ENCODE data around the gene MTNR1B.

Gene MTNR1B

GRCh38 chr11:92969634-92970347, at the start of gene MTNR1B:
Gene MTNR1B, plus strand, starts transcription at chr11:92969651. Its CDS starts 75 bp downstream, at chr11:92969726.
- no peak for TF ChIP-seq CTCF (IDR thresholded peaks at IDR 0.05; ENCODE audit: low read depth, low read length)
- no peak for DNase-seq (ENCODE audit: extremely low read depth, low read depth)

DNA sequence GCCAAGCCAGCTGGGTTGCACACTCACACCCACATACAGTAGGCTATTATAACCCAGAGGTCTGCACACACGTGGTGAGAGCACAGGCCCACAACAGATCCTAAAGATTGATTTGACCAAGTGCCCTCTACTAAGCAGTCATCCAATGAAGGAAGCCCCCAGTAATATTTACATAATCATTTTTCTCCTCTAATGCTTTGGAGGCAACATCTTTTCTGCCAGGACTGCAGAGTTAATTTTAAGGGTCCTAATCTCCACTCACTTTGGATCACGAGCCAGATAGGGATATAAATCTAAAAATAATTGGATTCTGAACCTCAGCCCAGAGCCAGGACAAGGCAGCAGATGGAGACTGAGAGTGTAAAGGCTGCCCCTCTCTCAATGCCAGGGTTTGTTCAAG, 49.1 kb upstream of the MTNR1B start:
- no peak for DNase-seq (ENCODE audit: extremely low read depth, low read depth)
- TF ChIP-seq CTCF (IDR thresholded peaks at IDR 0.05; ENCODE audit: low read depth, low read length) = no peak

- no peak for DNase-seq (ENCODE audit: extremely low read depth, low read depth)
- no peak for TF ChIP-seq CTCF (IDR thresholded peaks at IDR 0.05; ENCODE audit: low read depth, low read length)
These were observed 46.7 kb upstream of the MTNR1B start for GRCh38 chr11:92922731-92923130.

DNA sequence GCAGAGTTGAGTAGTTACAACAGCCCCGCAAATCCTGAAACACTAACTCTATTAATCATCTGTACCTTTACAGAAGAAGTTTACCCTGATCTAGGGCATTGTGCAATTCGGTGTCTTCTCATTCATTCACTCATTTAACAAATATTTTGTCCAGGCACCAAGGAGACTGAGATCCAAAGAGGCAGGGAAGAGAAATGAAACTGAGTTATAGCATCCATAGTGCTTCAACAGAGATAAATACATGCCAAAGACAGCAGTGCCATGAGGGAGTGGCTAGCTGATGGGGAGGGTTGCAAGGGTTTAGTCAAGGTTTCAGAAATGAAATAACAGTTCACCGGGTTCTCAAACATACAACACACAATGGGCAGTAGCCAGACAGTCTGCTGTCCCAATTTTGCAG, 40.2 kb upstream of the MTNR1B start:
- TF ChIP-seq CTCF (IDR thresholded peaks at IDR 0.05; ENCODE audit: low read depth, low read length) = no peak
- no peak for DNase-seq (ENCODE audit: extremely low read depth, low read depth)

DNA sequence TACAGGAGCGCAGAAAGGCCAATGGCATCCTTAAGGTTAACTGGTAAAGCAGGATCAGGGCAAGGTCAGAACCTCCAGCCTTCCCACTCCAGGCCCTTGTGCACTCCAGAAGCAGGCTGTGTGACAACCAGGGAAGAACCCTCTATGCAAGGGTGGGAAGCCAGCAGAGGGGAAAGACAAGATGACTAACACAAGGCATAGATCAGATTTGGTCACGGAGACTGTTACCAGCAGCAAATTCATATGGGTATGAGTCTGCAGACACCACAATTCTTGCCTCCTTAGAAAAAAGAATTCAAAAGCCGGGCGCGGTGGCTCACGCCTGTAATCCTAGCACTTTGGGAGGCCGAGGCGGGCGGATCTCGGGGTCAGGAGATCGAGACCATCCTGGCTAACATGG, 39.8 kb upstream of the MTNR1B start:
- no peak for TF ChIP-seq CTCF (IDR thresholded peaks at IDR 0.05; ENCODE audit: low read depth, low read length)
- no peak for DNase-seq (ENCODE audit: extremely low read depth, low read depth)

- no peak for DNase-seq (ENCODE audit: extremely low read depth, low read depth)
- no peak for TF ChIP-seq CTCF (IDR thresholded peaks at IDR 0.05; ENCODE audit: low read depth, low read length)
These were observed 37.6 kb upstream of the MTNR1B start for GRCh38 chr11:92931746-92932422.

DNA sequence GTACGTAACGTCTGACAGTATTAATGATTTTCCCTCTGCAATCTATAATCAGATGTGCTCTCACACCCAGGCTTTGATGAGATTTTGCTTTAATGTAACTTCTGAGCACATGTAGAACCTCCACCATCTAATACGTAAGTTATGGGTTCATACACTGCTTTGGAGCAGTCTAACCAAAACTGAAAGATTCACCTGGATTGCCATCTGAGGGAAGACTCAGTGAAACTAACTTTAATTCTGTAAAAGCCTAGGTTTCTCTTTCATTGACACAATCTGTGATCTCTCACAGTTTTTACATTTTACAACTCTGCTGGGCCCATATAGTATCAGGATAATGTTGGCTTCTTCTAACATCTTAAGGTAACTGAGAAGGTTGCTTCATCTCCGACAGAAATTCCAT, 30.1 kb upstream of the MTNR1B start:
- no peak for TF ChIP-seq CTCF (IDR thresholded peaks at IDR 0.05; ENCODE audit: low read depth, low read length)
- no peak for DNase-seq (ENCODE audit: extremely low read depth, low read depth)
